Gastrocnemius medialis (tissue), 4 donors: ENCODE measurements around the gene STK4. TPM values are rescaled to one million over a fixed set of nuclear protein-coding genes. Genes with fewer than 3 reads are reported as not detected.

ENCODE experiments used
- ATAC-seq, 2 donors: fragments of 150-250 bp; one replicate each; pipeline ENCODE4 v1.9.1; 2016
- DNase-seq, 2 donors: peaks; one replicate each; pipeline ENCODE4 v3.0.0-alpha.2; 2019
- H3K27ac ChIP-seq, 4 donors: fragments of 200-600 bp; sonication (generic); 1 replicate in 1 of 4; 2 replicates in 3 of 4; pipeline ENCODE4 v1.5.1; 2016 to 2018; ENCODE audit warnings: mild to moderate bottlenecking in 2 of 4, moderate library complexity in 1 of 4
- H3K27me3 ChIP-seq, 3 donors: fragments of 200-600 bp; sonication (generic) in 2 of 3; 1 replicate in 1 of 3; 2 replicates in 2 of 3; pipeline versions ENCODE4 v1.5.1 to v1.6.0; 2016 to 2019; ENCODE audit warnings: mild to moderate bottlenecking in 1 of 3, moderate library complexity in 1 of 3
- H3K36me3 ChIP-seq, 2 donors: fragments of 200-600 bp; sonication (generic) in 1 of 2; one replicate each; pipeline ENCODE4 v1.5.1; 2017 to 2018
- H3K4me1 ChIP-seq, 2 donors: fragments of 200-600 bp; sonication (generic) in 1 of 2; one replicate each; pipeline ENCODE4 v1.5.1; 2016 to 2017; ENCODE audit warnings: mild to moderate bottlenecking in 2 of 2
- H3K4me3 ChIP-seq, 4 donors: fragments of 200-600 bp; sonication (generic) in 3 of 4; 1 replicate in 1 of 4; 2 replicates in 3 of 4; pipeline ENCODE4 v1.5.1; 2016 to 2019; ENCODE audit warnings: mild to moderate bottlenecking in 2 of 4
- H3K9me3 ChIP-seq, 3 donors: fragments of 200-600 bp; sonication (generic) in 2 of 3; 1 replicate in 1 of 3; 2 replicates in 2 of 3; pipeline ENCODE4 v1.5.1; 2016 to 2019
- POLR2A ChIP-seq, 2 donors: fragments of 450-650 bp; IDR thresholded peaks; one replicate each; pipeline ENCODE4 v1.6.1; 2017; ENCODE audit warnings: antibody characterized with exemption in 2 of 2, mild to moderate bottlenecking in 2 of 2, moderate library complexity in 2 of 2
- in situ Hi-C, 4 donors: fragments of 200-750 bp; cut with MboI; loops; one replicate each; pipeline versions ENCODE4 v1.15.0 to v1.8.0; 2017; ENCODE audit warnings: low sequenced_read_pairs in 4 of 4
- intact Hi-C: fragments of 100-400 bp; cut with DNase I; formaldehyde crosslinking; loops from one replicate; pipeline ENCODE4 v1.15.1; 2023; ENCODE audit warnings: low total_unique reads
- total RNA-seq, 4 donors: library from RNA; depleted of rRNA; stranded (reverse); fragments of >200 nt; gene quantifications; one replicate each; pipeline versions ENCODE4 v1.1.0 to v1.2.3, GENCODE V29; 2016
- TF ChIP-seq, protein P1 (sequence below), 5 experiments: fragments of 450-650 bp in 3 of 5; fragments of 200-600 bp in 2 of 5; sonication (generic) in 2 of 5; IDR thresholded peaks in 4 of 5; conservative IDR thresholded peaks in 1 of 5; 1 replicate in 4 of 5; 2 replicates in 1 of 5; pipeline ENCODE4 v1.5.1; 2016 to 2019; ENCODE audit warnings: antibody characterized with exemption in 5 of 5, mild to moderate bottlenecking in 3 of 5, moderate library complexity in 3 of 5

The STK4 gene
- total RNA-seq, 4 donors from 2014 or later: 4.5 to 6.4 (median 5.5) TPM

DNA sequence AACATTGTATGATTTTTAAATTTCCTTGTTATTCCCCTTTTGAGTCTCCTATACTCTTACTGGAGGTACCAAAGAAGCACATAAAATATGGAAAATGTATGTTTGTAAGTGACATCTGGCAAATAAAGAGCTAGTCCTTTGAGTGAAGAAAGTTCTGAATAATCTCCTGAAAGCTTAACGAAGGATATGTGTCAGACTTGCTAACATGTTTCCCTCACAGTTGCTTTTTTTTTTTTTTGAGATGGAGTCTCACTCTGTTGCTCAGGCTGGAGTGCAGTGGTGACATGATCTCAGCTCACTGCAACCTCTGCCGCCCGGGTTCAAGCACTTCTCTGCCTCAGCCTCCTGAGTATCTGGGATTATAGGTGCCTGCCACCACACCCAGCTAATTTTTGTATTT lies 63.6 kb downstream of the STK4 start:
- in situ Hi-C loops: loop anchor here (25.0 kb wide), 2 partner anchors 257 to 407 kb away; no protein-coding TSS in a partner anchor

DNA sequence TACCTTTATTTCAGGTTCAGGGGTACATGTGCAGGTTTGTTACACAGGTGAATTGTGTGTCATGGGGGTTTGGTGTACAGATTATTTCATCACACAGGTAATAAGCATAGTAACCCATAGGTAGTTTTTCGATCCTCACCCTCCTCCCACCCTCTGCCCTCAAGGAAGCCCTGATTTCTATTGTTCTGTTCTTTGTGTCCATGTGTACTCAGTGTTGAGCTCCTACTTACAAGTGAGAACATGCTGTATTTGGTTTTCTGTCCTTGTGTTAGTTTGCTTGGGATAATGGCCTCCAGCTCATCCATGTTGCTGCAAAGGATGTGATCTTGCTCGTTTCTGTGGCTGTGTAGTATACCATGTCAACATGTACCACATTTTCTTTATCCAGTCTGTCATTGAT lies 66.0 kb downstream of the STK4 start:
- Histone ChIP-seq H3K27me3 (no peaks in the 10 kb centered on the region), H3K4me3 (no peak overlapping the region), H3K9me3 (no peaks in the 10 kb centered on the region), H3K27ac (no peak overlapping the region), H3K4me1 (peaks cover 6 to 8% of the 10 kb centered on the region in 2 donors), H3K36me3 (peaks cover 0 to 4% of the 10 kb centered on the region in 2 donors)
- in situ Hi-C loops: loop anchor here (25.0 kb wide), 2 partner anchors 255 to 405 kb away; no protein-coding TSS in a partner anchor
- DNase-seq (no peak), ATAC-seq (no peak)
- intact Hi-C loops: no loop called here
- TF ChIP-seq POLR2A (IDR thresholded peaks at IDR 0.05): no peak
- TF ChIP-seq, protein P1, sequence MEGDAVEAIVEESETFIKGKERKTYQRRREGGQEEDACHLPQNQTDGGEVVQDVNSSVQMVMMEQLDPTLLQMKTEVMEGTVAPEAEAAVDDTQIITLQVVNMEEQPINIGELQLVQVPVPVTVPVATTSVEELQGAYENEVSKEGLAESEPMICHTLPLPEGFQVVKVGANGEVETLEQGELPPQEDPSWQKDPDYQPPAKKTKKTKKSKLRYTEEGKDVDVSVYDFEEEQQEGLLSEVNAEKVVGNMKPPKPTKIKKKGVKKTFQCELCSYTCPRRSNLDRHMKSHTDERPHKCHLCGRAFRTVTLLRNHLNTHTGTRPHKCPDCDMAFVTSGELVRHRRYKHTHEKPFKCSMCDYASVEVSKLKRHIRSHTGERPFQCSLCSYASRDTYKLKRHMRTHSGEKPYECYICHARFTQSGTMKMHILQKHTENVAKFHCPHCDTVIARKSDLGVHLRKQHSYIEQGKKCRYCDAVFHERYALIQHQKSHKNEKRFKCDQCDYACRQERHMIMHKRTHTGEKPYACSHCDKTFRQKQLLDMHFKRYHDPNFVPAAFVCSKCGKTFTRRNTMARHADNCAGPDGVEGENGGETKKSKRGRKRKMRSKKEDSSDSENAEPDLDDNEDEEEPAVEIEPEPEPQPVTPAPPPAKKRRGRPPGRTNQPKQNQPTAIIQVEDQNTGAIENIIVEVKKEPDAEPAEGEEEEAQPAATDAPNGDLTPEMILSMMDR (IDR thresholded peaks at IDR 0.05 in 4 of 5, conservative IDR thresholded peaks at IDR 0.05 in 1 of 5): no peak

More for the DNA sequence above, 63.6 kb downstream of the STK4 start:
- no peak for TF ChIP-seq POLR2A (IDR thresholded peaks at IDR 0.05)
- TF ChIP-seq, protein P1 (IDR thresholded peaks at IDR 0.05 in 4 of 5, conservative IDR thresholded peaks at IDR 0.05 in 1 of 5): no peak
- H3K27me3 ChIP-seq: no peaks in the 10 kb centered on the region
- no peaks in the 10 kb centered on the region for H3K4me1 ChIP-seq
- DNase-seq (no peak), ATAC-seq (no peak)
- intact Hi-C loops: no loop called here
- H3K36me3 ChIP-seq: peaks cover 0 to 24% of the 10 kb centered on the region in 2 donors
- H3K9me3 ChIP-seq: no peaks in the 10 kb centered on the region
- H3K27ac ChIP-seq: no peak overlapping the region
- no peak overlapping the region for H3K4me3 ChIP-seq

DNA sequence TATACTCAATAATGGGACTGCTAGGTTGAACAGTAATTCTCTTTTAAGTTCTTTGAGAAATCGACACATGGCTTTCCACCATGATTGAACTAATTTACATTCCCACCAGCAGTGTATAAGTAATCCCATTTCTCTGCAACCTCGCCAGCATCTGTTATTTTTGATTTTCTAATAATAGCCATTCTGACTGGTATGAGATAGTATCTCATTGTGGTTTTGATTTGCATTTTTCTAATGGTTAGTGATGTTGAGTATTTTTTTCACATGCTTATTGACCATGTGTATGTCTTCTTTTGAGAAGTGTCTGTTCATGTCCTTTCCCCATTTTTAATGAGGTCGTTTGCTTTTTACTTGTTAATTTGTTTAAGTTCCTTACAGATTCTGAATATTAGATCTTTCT lies 66.5 kb downstream of the STK4 start:
- no peak overlapping the region for H3K27ac ChIP-seq
- no peak overlapping the region for H3K4me3 ChIP-seq
- no peak for ATAC-seq
- H3K9me3 ChIP-seq: no peaks in the 10 kb centered on the region
- no peak for DNase-seq
- no peaks in the 10 kb centered on the region for H3K27me3 ChIP-seq
- in situ Hi-C loops (loop anchor here (25.0 kb wide), 2 partner anchors 255 to 405 kb away; no protein-coding TSS in a partner anchor), intact Hi-C loops (no loop called here)
- peaks cover 0 to 1% of the 10 kb centered on the region in 2 donors for H3K36me3 ChIP-seq
- TF ChIP-seq, protein P1 (IDR thresholded peaks at IDR 0.05 in 4 of 5, conservative IDR thresholded peaks at IDR 0.05 in 1 of 5): no peak
- no peak for TF ChIP-seq POLR2A (IDR thresholded peaks at IDR 0.05)
- peaks cover 11 to 13% of the 10 kb centered on the region in 2 donors for H3K4me1 ChIP-seq

DNA sequence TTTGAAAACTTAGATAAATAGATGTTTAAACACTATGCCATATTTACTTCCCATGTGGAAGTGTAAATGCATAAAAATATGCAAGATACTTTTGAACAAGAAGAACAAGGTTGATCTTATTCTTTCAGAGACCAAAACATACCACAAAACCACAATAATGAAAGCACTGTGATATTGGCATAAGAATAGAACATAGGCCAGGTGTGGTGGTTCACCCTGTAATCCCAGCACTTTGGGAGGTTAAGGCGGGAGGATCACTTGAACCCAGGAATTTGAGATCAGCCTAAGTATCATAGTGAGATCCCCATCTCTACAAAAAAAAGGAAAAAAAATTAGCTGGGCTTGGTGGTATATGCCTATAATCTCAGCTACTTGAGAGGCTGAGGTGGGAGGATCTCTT lies 68.1 kb downstream of the STK4 start:
- in situ Hi-C loops: loop anchor here (25.0 kb wide), 2 partner anchors 253 to 403 kb away; no protein-coding TSS in a partner anchor
- no peak overlapping the region for H3K27ac ChIP-seq
- no peak for ATAC-seq
- intact Hi-C loops: no loop called here
- TF ChIP-seq, protein P1 (IDR thresholded peaks at IDR 0.05 in 4 of 5, conservative IDR thresholded peaks at IDR 0.05 in 1 of 5): no peak
- no peak for TF ChIP-seq POLR2A (IDR thresholded peaks at IDR 0.05)
- no peaks in the 10 kb centered on the region for H3K27me3 ChIP-seq
- H3K4me1 ChIP-seq: peaks cover 14 to 15% of the 10 kb centered on the region in 2 donors
- no peaks in the 10 kb centered on the region for H3K36me3 ChIP-seq
- no peak for DNase-seq
- H3K9me3 ChIP-seq: no peaks in the 10 kb centered on the region
- no peak overlapping the region for H3K4me3 ChIP-seq
